ENCODE data around the gene CUEDC1.
A peak's percentile ranks its signal among the peaks of the same experiment; 100 is the strongest.

DNA sequence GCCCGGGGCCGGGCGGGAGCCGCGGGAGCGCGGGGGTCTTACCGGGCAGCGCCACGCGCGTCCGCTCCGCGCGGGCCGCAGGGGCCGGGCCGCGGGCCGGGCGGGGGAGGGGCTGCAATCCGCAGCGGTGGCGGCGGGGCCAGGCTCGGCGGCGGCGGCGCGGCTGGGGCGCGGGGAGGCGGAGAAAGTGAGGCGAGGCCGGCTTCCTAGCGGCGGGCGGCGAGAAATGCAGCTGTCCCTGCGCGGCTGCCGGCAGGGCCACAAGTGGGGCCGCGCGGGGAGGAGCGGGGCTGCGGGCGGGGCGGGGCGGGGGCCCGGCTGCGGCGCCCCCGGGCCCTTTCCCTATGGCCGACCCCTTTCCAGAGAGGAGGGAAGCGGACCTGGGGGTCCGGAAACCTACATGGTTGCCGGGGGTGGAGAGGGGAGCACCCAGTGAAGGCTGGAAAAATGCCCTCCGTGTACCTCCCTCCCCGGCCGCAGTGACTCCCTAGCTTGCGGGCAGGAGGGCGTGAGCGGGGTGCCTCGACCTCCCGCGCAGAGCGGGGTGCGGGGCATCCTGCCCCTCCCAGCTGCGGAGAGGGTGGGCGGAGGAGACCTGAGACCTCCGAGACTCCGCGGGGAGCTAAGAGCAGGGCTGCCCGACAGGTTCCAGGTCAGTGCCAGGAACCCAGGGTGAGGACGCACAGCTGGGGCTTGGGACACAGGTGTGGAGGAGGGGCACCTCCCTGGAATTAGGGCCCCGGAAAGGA, at the start of gene CUEDC1:
- TF ChIP-seq BHLHE40 (IDR thresholded peaks at IDR 0.05; ENCODE audit: low read depth, low read length), result no peak
- TF ChIP-seq RFX5 (IDR thresholded peaks at IDR 0.05; ENCODE audit: low read depth, low read length), result no peak
- TF ChIP-seq, protein P1, sequence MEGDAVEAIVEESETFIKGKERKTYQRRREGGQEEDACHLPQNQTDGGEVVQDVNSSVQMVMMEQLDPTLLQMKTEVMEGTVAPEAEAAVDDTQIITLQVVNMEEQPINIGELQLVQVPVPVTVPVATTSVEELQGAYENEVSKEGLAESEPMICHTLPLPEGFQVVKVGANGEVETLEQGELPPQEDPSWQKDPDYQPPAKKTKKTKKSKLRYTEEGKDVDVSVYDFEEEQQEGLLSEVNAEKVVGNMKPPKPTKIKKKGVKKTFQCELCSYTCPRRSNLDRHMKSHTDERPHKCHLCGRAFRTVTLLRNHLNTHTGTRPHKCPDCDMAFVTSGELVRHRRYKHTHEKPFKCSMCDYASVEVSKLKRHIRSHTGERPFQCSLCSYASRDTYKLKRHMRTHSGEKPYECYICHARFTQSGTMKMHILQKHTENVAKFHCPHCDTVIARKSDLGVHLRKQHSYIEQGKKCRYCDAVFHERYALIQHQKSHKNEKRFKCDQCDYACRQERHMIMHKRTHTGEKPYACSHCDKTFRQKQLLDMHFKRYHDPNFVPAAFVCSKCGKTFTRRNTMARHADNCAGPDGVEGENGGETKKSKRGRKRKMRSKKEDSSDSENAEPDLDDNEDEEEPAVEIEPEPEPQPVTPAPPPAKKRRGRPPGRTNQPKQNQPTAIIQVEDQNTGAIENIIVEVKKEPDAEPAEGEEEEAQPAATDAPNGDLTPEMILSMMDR (conservative IDR thresholded peaks at IDR 0.05; ENCODE audit: low read depth, low read length), result peak; percentile 52
- TF ChIP-seq CEBPB (IDR thresholded peaks at IDR 0.05; ENCODE audit: low read depth, low read length), result no peak
- no peak for TF ChIP-seq POLR2A (IDR thresholded peaks at IDR 0.05; ENCODE audit: low read depth, low read length)
- no peak for TF ChIP-seq SMC3 (IDR thresholded peaks at IDR 0.05; ENCODE audit: low read depth, low read length)
- TF ChIP-seq MXI1 (IDR thresholded peaks at IDR 0.05; ENCODE audit: borderline replicate concordance, low read depth, low read length), result peak; percentile 30; the same call in 1 of the 2 replicates
- TF ChIP-seq, protein P2, sequence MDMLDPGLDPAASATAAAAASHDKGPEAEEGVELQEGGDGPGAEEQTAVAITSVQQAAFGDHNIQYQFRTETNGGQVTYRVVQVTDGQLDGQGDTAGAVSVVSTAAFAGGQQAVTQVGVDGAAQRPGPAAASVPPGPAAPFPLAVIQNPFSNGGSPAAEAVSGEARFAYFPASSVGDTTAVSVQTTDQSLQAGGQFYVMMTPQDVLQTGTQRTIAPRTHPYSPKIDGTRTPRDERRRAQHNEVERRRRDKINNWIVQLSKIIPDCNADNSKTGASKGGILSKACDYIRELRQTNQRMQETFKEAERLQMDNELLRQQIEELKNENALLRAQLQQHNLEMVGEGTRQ (IDR thresholded peaks at IDR 0.05; ENCODE audit: low read depth, low read length), result no peak
- TF ChIP-seq MAFK (IDR thresholded peaks at IDR 0.05; ENCODE audit: low read depth, low read length), result no peak
- TF ChIP-seq FOS (IDR thresholded peaks at IDR 0.05; ENCODE audit: low read depth, low read length), result no peak

Data from IMR-90 (cell line).